Lung (tissue), 12 donors: ENCODE measurements around the gene GJA9. TPM values are rescaled to one million over a fixed set of nuclear protein-coding genes. Genes with fewer than 3 reads are reported as not detected.

Experiments used
- ATAC-seq: fragments of 200-7000 bp; cut with Tn5 transposase; one replicate; pipeline ENCODE4 v1.9.1; 2020; ENCODE audit warnings: moderate number of reproducible peaks; ENCODE audit not compliant: insufficient read depth, low FRiP score
- DNase-seq, 3 donors: peaks; one replicate each; pipeline ENCODE4 v3.0.0-alpha.2; 2013 to 2017
- H3K27ac ChIP-seq, 2 donors: one replicate each; pipeline ENCODE4 v1.5.1; 2013; ENCODE audit warnings: mild to moderate bottlenecking in 2 of 2, moderate library complexity in 2 of 2, control low read depth in 1 of 2, inconsistent platforms in 1 of 2, low read depth in 1 of 2, low read length in 1 of 2
- H3K27me3 ChIP-seq, 3 donors: one replicate each; pipeline ENCODE4 v1.5.1; 2013; ENCODE audit warnings: low read length in 2 of 3; ENCODE audit not compliant: control insufficient read depth in 3 of 3, insufficient read depth in 3 of 3
- H3K36me3 ChIP-seq, 4 donors: one replicate each; pipeline ENCODE4 v1.5.1; 2013; ENCODE audit warnings: low read length in 4 of 4, mild to moderate bottlenecking in 1 of 4, moderate library complexity in 1 of 4; ENCODE audit not compliant: control insufficient read depth in 4 of 4, insufficient read depth in 4 of 4
- H3K4me1 ChIP-seq, 5 donors: one replicate each; pipeline ENCODE4 v1.5.1; 2013; ENCODE audit warnings: low read length in 5 of 5, mild to moderate bottlenecking in 2 of 5, moderate library complexity in 1 of 5; ENCODE audit not compliant: control insufficient read depth in 5 of 5, insufficient read depth in 5 of 5
- H3K4me3 ChIP-seq: one replicate; pipeline ENCODE4 v1.5.1; 2013; ENCODE audit warnings: mild to moderate bottlenecking, control low read depth, moderate library complexity
- H3K9ac ChIP-seq, 2 donors: one replicate each; pipeline ENCODE4 v1.5.1; 2013; ENCODE audit warnings: low read length in 2 of 2, control low read depth in 1 of 2; ENCODE audit not compliant: insufficient read depth in 1 of 2
- H3K9me3 ChIP-seq, 4 donors: one replicate each; pipeline ENCODE4 v1.5.1; 2013; ENCODE audit warnings: low read length in 3 of 4, mild to moderate bottlenecking in 1 of 4, moderate library complexity in 1 of 4; ENCODE audit not compliant: control insufficient read depth in 4 of 4, insufficient read depth in 3 of 4
- WGBS, 2 donors: extraction: QIAGEN DNeasy Blood & Tissue Kit; methylation state at CpG; one replicate each; pipeline ENCODE4 v1.1.7; 2013; 5-methylcytosine and 5-hydroxymethylcytosine counted together
- polyA plus RNA-seq, 2 donors: library from polyadenylated mRNA; stranded (reverse); fragments of 200-250 nt; gene quantifications; one replicate each; pipeline ENCODE4 v1.2.1, GENCODE V29; 2013
- total RNA-seq, 2 donors: library from RNA; depleted of rRNA in 1 of 2; stranded (reverse); fragments of >200 nt in 1 of 2; gene quantifications; one replicate each; pipeline ENCODE4 v1.2.1, GENCODE V29; 2014 to 2021
- TF ChIP-seq, protein P1 (sequence below): IDR thresholded peaks from 2 replicates; pipeline ENCODE4 v1.5.1; 2012; ENCODE audit warnings: mild to moderate bottlenecking; ENCODE audit errors: control extremely low read depth, extremely low read depth
- donor health status: control.
- donor health status: control.
- donor health status: Bipolar disorder and iron deficiency.
- donor health status: healthy.
- donor health status: DM: yes; HTN: yes; CAD: no.

Gene GJA9
- total and polyA plus RNA-seq, 4 donors: 0.04 to 0.05 TPM; not detected in 2

DNA sequence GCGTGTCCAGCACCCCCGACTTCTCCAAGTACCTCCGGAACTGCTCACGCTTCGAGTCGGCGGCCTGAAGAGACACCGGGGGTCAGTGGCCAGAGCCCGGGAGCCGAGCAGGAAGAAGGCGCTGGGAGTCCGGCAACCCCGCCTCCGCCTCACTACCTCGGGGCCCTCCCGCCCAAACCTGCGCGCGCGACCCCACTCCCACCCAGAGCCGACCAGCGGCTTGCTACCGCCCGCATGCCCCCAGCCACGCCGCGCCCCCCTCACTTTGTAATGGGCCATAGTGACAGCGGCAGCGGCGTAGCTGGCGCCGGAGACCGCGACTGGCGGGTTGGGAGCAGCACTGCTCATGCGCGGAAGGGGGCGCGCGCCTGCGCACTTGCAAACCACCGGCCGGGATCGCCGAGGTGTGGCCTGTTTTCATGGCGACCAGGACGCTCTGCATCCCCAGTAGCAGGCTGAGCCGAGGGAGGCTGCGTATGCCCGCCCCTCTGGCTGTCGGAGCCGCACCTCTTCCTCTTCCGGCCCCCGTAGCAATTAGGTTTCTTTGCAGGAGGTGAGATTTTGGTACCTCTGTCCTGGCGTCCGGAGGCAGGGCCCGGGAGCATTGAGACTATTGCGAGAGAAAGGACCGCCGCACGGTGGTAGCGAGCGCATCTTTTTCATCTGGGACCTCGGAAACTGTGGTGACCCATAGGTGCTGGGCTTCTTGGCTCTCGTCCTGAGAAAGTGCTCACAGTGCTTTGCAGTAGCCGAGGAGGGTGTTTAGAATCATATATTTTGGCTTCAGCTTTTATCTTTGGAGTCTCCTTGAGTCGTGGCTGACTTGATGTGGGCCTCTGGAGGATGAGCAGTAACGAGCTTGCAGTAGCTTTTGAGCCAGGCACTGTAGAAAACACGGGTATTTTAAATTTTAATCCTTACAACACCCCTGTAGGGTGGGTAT, 8.1 kb downstream of the GJA9 start, which contains the start of gene MYCBP:
Gene MYCBP, minus strand, starts transcription at position 322 of the 943 bp plus-strand sequence. Its CDS starts 43 bp downstream, at position 279.
- DNase-seq (peak; percentile 95 to 98 (median 97)), ATAC-seq (peak; percentile 99)
- no peaks in the 10 kb centered on the region for H3K27me3 ChIP-seq
- peak within 1 kb of the TSS; percentile 78 to 82 for H3K27ac ChIP-seq
- H3K4me3 ChIP-seq: peak within 1 kb of the TSS; percentile 89
- peak within 1 kb of the TSS in 1 of 2 donors; percentile 77 for H3K9ac ChIP-seq
- TF ChIP-seq, protein P1, sequence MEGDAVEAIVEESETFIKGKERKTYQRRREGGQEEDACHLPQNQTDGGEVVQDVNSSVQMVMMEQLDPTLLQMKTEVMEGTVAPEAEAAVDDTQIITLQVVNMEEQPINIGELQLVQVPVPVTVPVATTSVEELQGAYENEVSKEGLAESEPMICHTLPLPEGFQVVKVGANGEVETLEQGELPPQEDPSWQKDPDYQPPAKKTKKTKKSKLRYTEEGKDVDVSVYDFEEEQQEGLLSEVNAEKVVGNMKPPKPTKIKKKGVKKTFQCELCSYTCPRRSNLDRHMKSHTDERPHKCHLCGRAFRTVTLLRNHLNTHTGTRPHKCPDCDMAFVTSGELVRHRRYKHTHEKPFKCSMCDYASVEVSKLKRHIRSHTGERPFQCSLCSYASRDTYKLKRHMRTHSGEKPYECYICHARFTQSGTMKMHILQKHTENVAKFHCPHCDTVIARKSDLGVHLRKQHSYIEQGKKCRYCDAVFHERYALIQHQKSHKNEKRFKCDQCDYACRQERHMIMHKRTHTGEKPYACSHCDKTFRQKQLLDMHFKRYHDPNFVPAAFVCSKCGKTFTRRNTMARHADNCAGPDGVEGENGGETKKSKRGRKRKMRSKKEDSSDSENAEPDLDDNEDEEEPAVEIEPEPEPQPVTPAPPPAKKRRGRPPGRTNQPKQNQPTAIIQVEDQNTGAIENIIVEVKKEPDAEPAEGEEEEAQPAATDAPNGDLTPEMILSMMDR: no peak
- no peaks in the 10 kb centered on the region for H3K9me3 ChIP-seq
- 0% methylated on average over 62 to 69 of the region's 69 CpGs for WGBS, 2 donors
- H3K4me1 ChIP-seq: peaks cover 1 to 16% (median 5%) of the 10 kb centered on the region in 5 donors
- no peaks in the 10 kb centered on the region for H3K36me3 ChIP-seq

DNA sequence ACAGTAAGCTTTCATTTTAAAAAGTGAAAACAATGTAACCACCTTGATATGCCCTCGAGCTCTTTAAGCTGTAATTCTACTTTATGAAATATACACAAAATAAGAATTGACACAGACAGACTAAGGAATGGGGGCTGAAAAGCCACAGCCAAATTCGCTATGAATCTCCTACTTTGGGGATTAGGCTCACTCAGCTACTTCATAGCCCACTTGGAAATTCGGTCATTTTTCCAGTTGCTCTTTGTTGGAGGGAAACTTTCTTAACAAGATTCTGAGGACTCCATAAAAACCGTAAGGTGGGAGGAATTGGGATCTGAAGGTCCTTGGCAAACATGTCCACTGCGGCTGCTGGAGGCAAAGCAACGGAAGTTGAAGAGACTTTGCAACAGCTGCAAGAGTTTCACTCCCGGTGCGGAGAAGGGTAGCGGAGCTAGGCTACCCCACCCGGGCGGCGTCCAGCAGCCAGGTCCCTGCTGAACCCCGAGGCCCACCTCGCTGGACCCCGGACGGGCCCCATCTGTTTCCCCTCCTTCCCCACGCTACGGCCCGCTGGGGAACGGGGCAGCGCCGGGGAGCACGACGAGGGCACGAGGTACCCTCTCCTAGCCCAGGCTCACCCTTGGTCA, 8.9 kb downstream of the GJA9 start:
- Histone ChIP-seq H3K36me3 (peaks cover 0 to 3% (median 1%) of the 10 kb centered on the region in 4 donors), H3K4me3 (peak overlapping the region; percentile 89), H3K27ac (peak overlapping the region; percentile 58 to 75), H3K4me1 (peaks cover 1 to 16% (median 7%) of the 10 kb centered on the region in 5 donors), H3K27me3 (no peaks in the 10 kb centered on the region), H3K9ac (peak overlapping the region in 1 of 2 donors; percentile 62), H3K9me3 (no peaks in the 10 kb centered on the region)
- TF ChIP-seq, protein P1: no peak
- peak; percentile 19 to 34 (median 33) for DNase-seq
- no peak for ATAC-seq
- WGBS, 2 donors: 4% methylated on average over 25 of the region's 25 CpGs

DNA sequence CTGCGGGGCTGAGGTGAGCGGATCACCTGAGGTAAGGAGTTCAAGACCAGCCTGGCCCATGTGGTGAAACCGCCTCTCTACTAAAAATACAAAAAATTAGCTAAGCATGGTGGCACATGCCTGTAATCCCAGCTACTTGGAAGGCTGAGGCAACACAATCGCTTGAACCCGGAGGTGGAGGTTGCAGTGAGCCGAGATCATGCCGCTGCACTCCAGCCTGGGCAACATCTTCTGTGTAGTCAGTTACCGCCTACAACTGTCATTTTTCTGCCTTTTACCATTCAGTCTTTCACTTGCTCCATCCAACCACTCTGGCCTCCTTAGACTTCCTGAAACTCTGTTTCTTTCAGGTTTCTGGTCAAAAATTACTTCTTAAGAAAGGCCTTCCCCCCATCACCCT, 10.4 kb downstream of the GJA9 start:
- H3K4me1 ChIP-seq: peaks cover 1 to 16% (median 8%) of the 10 kb centered on the region in 5 donors
- WGBS, 2 donors: 84 to 93% methylated on average over 8 of the region's 8 CpGs
- H3K9ac ChIP-seq: no peak overlapping the region
- TF ChIP-seq, protein P1: no peak
- H3K27ac ChIP-seq: no peak overlapping the region
- no peak overlapping the region for H3K4me3 ChIP-seq
- H3K9me3 ChIP-seq: no peaks in the 10 kb centered on the region
- H3K36me3 ChIP-seq: peaks cover 0 to 5% (median 2%) of the 10 kb centered on the region in 4 donors
- DNase-seq (no peak), ATAC-seq (no peak)
- no peaks in the 10 kb centered on the region for H3K27me3 ChIP-seq
